GM18870 (cell line): Measurements from ENCODE around the gene CHRNA4.

Experiments used
- ATAC-seq: cut with Tn5 transposase; IDR thresholded peaks from one replicate; pipeline ENCODE4 v1.9.1; 2021; ENCODE audit warnings: moderate library complexity; ENCODE audit not compliant: unreplicated experiment

CHRNA4 gene

GRCh38 chr20:63322933-63323273 is 38.2 kb downstream of the CHRNA4 start:
- ATAC-seq = no peak

- no peak for ATAC-seq
These were observed 38.8 kb downstream of the CHRNA4 start for GRCh38 chr20:63322146-63322932.

GRCh38 chr20:63321148-63321831 is 39.9 kb downstream of the CHRNA4 start:
- no peak for ATAC-seq

GRCh38 chr20:63320616-63321147 is 40.5 kb downstream of the CHRNA4 start:
- no peak for ATAC-seq

- ATAC-seq = no peak
These were observed 41.1 kb downstream of the CHRNA4 start for GRCh38 chr20:63320041-63320511.

GRCh38 chr20:63319164-63320040 is 41.7 kb downstream of the CHRNA4 start:
- ATAC-seq = no peak

- ATAC-seq = no peak
These were observed 42.6 kb downstream of the CHRNA4 start for GRCh38 chr20:63318391-63319163.

GRCh38 chr20:63317601-63318291 is 43.4 kb downstream of the CHRNA4 start:
- ATAC-seq = no peak

GRCh38 chr20:63317061-63317460 is 44.1 kb downstream of the CHRNA4 start:
- ATAC-seq = no peak

- ATAC-seq = no peak
These were observed 44.6 kb downstream of the CHRNA4 start for GRCh38 chr20:63316502-63316921.

GRCh38 chr20:63315731-63316491 is 45.2 kb downstream of the CHRNA4 start:
- ATAC-seq = no peak

- no peak for ATAC-seq
These were observed 45.9 kb downstream of the CHRNA4 start for GRCh38 chr20:63315240-63315689.

- no peak for ATAC-seq
These were observed 46.4 kb downstream of the CHRNA4 start for GRCh38 chr20:63314566-63315239.

GRCh38 chr20:63314015-63314471 is 47.1 kb downstream of the CHRNA4 start:
- ATAC-seq = no peak

GRCh38 chr20:63313349-63314014 is 47.7 kb downstream of the CHRNA4 start:
- no peak for ATAC-seq

- no peak for ATAC-seq
These were observed 48.3 kb downstream of the CHRNA4 start for GRCh38 chr20:63312690-63313348.

GRCh38 chr20:63312273-63312672 is 48.9 kb downstream of the CHRNA4 start:
- no peak for ATAC-seq
